Measurements from ENCODE around the gene FAM193A.

DNA sequence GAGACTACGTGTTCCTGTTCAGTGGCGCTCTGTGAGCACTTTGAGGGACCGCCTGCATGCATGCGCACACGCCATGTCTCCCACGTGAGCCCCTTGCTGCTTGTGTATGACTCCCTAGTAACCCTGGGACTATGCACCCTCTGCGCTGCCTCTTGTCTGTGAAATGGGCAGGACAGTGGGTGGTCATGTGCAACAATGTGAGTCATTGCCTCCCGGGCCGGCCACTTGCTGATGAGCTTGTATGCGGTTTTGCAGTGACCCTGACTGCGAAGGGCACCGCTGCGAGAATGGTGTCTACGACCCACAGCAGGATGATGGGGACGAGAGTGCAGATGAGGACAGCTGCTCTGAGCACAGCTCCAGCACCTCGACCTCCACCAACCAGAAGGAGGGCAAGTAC is 158.2 kb downstream of the FAM193A start:
- TF ChIP-seq OSR1 (CRISPR knock-in tag; IDR thresholded peaks at IDR 0.05) = no peak
- TF ChIP-seq ARNTL (CRISPR knock-in tag; IDR thresholded peaks at IDR 0.05; ENCODE audit: borderline replicate concordance, low read depth) = no peak
- no peak for TF ChIP-seq ZFP30 (CRISPR knock-in tag; IDR thresholded peaks at IDR 0.05)
- no peak for TF ChIP-seq ZFP3 (CRISPR knock-in tag; IDR thresholded peaks at IDR 0.05)
- TF ChIP-seq PATZ1 (CRISPR knock-in tag; IDR thresholded peaks at IDR 0.05; ENCODE audit: borderline replicate concordance) = no peak
- no peak for TF ChIP-seq POU6F1 (CRISPR knock-in tag; IDR thresholded peaks at IDR 0.05; ENCODE audit: borderline replicate concordance, low read depth)
- no peak for TF ChIP-seq ZC3H10 (CRISPR knock-in tag; IDR thresholded peaks at IDR 0.05)
- no peak for TF ChIP-seq ZNF70 (CRISPR knock-in tag; IDR thresholded peaks at IDR 0.05)
- no peak for TF ChIP-seq CSRNP3 (CRISPR knock-in tag; IDR thresholded peaks at IDR 0.05)
- no peak for TF ChIP-seq ZNF8 (CRISPR knock-in tag; IDR thresholded peaks at IDR 0.05)
- no peak for TF ChIP-seq PPARA (CRISPR knock-in tag; IDR thresholded peaks at IDR 0.05; ENCODE audit: borderline replicate concordance)
